Upper lobe of left lung (tissue), 6 donors: ENCODE measurements around the gene SH3D21. TPM values are rescaled to one million over a fixed set of nuclear protein-coding genes. Genes with fewer than 3 reads are reported as not detected.
A peak's percentile ranks its signal among the peaks of the same experiment; 100 is the strongest.

Source experiments
- ATAC-seq, 2 donors: fragments of 200-7000 bp; cut with Tn5 transposase; one replicate each; pipeline ENCODE4 v1.9.1; 2022; ENCODE audit warnings: mild to moderate bottlenecking in 2 of 2, moderate library complexity in 2 of 2; ENCODE audit not compliant: low FRiP score in 2 of 2
- DNase-seq, 2 donors: peaks; one replicate each; pipeline ENCODE4 v3.0.0-alpha.2; 2019 to 2020
- H3K27ac ChIP-seq, 4 donors: fragments of 200-600 bp; sonication (generic); one replicate each; pipeline ENCODE4 v1.5.1; 2016 to 2019
- H3K27me3 ChIP-seq, 4 donors: fragments of 200-600 bp; sonication (generic); one replicate each; pipeline ENCODE4 v1.5.1; 2017 to 2019
- H3K36me3 ChIP-seq, 4 donors: fragments of 200-600 bp; sonication (generic); one replicate each; pipeline ENCODE4 v1.5.1; 2016 to 2019
- H3K4me1 ChIP-seq, 4 donors: fragments of 200-600 bp; sonication (generic); one replicate each; pipeline ENCODE4 v1.5.1; 2018 to 2019
- H3K4me3 ChIP-seq, 4 donors: fragments of 200-600 bp; sonication (generic); one replicate each; pipeline ENCODE4 v1.5.1; 2017 to 2019; ENCODE audit warnings: mild to moderate bottlenecking in 2 of 4, moderate library complexity in 1 of 4
- H3K9me3 ChIP-seq, 4 donors: fragments of 200-600 bp; sonication (generic); one replicate each; pipeline ENCODE4 v1.5.1; 2018 to 2019
- EP300 ChIP-seq, 4 donors: sonication (generic); formaldehyde crosslinking; IDR thresholded peaks; one replicate each; pipeline ENCODE4 v1.5.1; 2017; ENCODE audit warnings: antibody characterized with exemption in 4 of 4, control low read depth in 2 of 4
- POLR2A ChIP-seq, 4 donors: fragments of 450-650 bp; IDR thresholded peaks; one replicate each; pipeline ENCODE4 v1.5.1; 2016 to 2017; ENCODE audit warnings: antibody characterized with exemption in 4 of 4, mild to moderate bottlenecking in 2 of 4
- POLR2AphosphoS5 ChIP-seq, 2 donors: sonication (generic); formaldehyde crosslinking; IDR thresholded peaks; one replicate each; pipeline ENCODE4 v1.5.1; 2017; ENCODE audit warnings: antibody characterized with exemption in 2 of 2
- WGBS, 2 donors: methylation state at CpG; one replicate each; pipeline ENCODE4 v1.1.5; 2017 to 2018; 5-methylcytosine and 5-hydroxymethylcytosine counted together
- total RNA-seq, 6 donors: library from RNA; depleted of rRNA in 4 of 6; stranded (reverse); fragments of >200 nt in 4 of 6; gene quantifications; one replicate each; pipeline versions ENCODE4 v1.1.0 to v1.2.1, GENCODE V29; 2016 to 2021
- TF ChIP-seq, protein P1 (sequence below), 6 experiments: fragments of 450-650 bp in 4 of 6; fragments of 200-600 bp in 2 of 6; sonication (generic) in 2 of 6; IDR thresholded peaks; one replicate each; pipeline ENCODE4 v1.5.1; 2016 to 2019; ENCODE audit warnings: antibody characterized with exemption in 6 of 6
- donor health status: DM: no; HTN: no; CAD: no; lungs with moderate emphysema.
- donor health status: DM: no; HTN: yes; CAD: no; lungs with severe emphysema.

SH3D21 gene
- total RNA-seq, 6 donors from 2014 or later, result 4.4 to 65.0 (median 13.1) TPM

DNA sequence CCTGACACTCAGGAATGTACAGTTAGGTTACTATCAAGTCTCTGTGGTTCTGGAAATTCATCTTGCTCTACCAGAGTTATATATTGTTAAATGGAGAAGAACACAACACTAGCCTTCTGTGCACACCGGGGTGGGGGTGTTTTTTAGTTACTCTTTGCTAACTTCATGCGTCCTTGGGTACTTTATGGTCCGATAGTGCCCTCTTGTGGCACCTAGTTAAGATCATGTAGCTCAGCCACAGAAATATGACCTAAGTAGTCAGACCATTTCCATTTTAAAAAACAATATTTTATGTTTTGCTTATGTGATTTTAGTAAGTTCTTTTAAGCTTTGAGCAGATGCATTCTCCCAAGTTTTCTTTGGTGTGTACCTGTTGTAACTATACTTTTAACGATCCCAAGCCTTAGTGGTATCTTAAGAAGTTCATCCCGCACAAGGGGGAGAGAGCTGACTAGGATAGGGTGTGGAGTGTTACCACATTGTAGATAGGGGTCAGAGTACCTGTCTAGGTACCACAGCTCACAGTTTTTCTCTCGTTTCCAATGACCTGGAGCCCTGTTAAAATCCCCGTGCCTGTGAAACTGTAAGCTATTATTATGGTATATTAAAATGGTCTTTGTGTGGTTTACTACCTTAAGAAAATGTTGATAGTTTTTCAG, 20.6 kb upstream of the SH3D21 start:
- 49 to 54% methylated on average over 7 of the region's 7 CpGs for WGBS, 2 donors
- TF ChIP-seq EP300 (IDR thresholded peaks at IDR 0.05), result no peak
- no peak for TF ChIP-seq POLR2AphosphoS5 (IDR thresholded peaks at IDR 0.05)
- TF ChIP-seq, protein P1, sequence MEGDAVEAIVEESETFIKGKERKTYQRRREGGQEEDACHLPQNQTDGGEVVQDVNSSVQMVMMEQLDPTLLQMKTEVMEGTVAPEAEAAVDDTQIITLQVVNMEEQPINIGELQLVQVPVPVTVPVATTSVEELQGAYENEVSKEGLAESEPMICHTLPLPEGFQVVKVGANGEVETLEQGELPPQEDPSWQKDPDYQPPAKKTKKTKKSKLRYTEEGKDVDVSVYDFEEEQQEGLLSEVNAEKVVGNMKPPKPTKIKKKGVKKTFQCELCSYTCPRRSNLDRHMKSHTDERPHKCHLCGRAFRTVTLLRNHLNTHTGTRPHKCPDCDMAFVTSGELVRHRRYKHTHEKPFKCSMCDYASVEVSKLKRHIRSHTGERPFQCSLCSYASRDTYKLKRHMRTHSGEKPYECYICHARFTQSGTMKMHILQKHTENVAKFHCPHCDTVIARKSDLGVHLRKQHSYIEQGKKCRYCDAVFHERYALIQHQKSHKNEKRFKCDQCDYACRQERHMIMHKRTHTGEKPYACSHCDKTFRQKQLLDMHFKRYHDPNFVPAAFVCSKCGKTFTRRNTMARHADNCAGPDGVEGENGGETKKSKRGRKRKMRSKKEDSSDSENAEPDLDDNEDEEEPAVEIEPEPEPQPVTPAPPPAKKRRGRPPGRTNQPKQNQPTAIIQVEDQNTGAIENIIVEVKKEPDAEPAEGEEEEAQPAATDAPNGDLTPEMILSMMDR (IDR thresholded peaks at IDR 0.05), result peak; percentile 29 to 78 (median 68)
- no peak for TF ChIP-seq POLR2A (IDR thresholded peaks at IDR 0.05)
- H3K27ac ChIP-seq, result peak overlapping the region in 1 of 4 donors; percentile 15

GRCh38 chr1:36286802-36287201, 19.4 kb upstream of the SH3D21 start:
- peaks cover 7 to 25% (median 13%) of the 10 kb centered on the region in 4 donors for H3K4me1 ChIP-seq
- TF ChIP-seq EP300 (IDR thresholded peaks at IDR 0.05), result no peak
- no peak for TF ChIP-seq POLR2AphosphoS5 (IDR thresholded peaks at IDR 0.05)
- TF ChIP-seq POLR2A (IDR thresholded peaks at IDR 0.05), result no peak
- TF ChIP-seq, protein P1 (IDR thresholded peaks at IDR 0.05), result no peak

More for the DNA sequence above, 20.6 kb upstream of the SH3D21 start:
- DNase-seq (peak in 1 of 2 donors; percentile 71), ATAC-seq (peak; percentile 91 to 92)
- H3K4me1 ChIP-seq, result peaks cover 7 to 17% (median 13%) of the 10 kb centered on the region in 4 donors
- peaks cover 30 to 77% (median 49%) of the 10 kb centered on the region in 4 donors for H3K36me3 ChIP-seq
- no peaks in the 10 kb centered on the region for H3K27me3 ChIP-seq
- no peaks in the 10 kb centered on the region for H3K9me3 ChIP-seq
- no peak overlapping the region for H3K4me3 ChIP-seq

DNA sequence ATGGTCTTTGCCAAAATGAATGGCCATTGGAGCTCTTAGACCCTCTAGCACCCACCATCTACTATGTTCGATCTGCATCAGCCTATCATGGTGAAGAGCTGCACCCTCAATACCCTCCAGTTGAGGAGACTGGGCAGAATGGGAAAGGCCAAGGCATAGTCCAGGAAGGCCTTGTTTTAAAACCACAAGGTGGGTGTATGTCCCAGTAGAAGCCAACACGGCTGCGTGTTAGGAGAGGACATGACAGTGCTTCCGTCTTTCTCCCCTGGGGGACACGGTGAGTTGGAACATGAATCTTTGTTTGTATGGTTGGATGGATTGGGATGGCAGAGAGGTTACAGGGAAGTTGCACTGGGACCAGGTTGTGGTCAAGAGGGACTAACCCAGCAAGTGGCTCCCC, 18.6 kb upstream of the SH3D21 start:
- 96% methylated on average over 5 of the region's 5 CpGs for WGBS, 2 donors
- TF ChIP-seq POLR2AphosphoS5 (IDR thresholded peaks at IDR 0.05) (no peak), POLR2A (IDR thresholded peaks at IDR 0.05) (no peak), EP300 (IDR thresholded peaks at IDR 0.05) (no peak)
- TF ChIP-seq, protein P1 (IDR thresholded peaks at IDR 0.05), result no peak
- Histone ChIP-seq H3K36me3 (peaks cover 40 to 94% (median 63%) of the 10 kb centered on the region in 4 donors), H3K4me3 (no peak overlapping the region), H3K4me1 (peaks cover 7 to 21% (median 12%) of the 10 kb centered on the region in 4 donors), H3K9me3 (no peaks in the 10 kb centered on the region), H3K27ac (no peak overlapping the region), H3K27me3 (no peaks in the 10 kb centered on the region)
- DNase-seq (no peak), ATAC-seq (no peak)

More at GRCh38 chr1:36286802-36287201, 19.4 kb upstream of the SH3D21 start:
- Histone ChIP-seq H3K36me3 (peaks cover 36 to 89% (median 59%) of the 10 kb centered on the region in 4 donors), H3K4me3 (no peak overlapping the region), H3K9me3 (no peaks in the 10 kb centered on the region), H3K27ac (no peak overlapping the region), H3K27me3 (no peaks in the 10 kb centered on the region)
- ATAC-seq (no peak), DNase-seq (no peak)
- WGBS, 2 donors, result 97 to 99% methylated on average over 7 to 13 of the region's 13 CpGs

DNA sequence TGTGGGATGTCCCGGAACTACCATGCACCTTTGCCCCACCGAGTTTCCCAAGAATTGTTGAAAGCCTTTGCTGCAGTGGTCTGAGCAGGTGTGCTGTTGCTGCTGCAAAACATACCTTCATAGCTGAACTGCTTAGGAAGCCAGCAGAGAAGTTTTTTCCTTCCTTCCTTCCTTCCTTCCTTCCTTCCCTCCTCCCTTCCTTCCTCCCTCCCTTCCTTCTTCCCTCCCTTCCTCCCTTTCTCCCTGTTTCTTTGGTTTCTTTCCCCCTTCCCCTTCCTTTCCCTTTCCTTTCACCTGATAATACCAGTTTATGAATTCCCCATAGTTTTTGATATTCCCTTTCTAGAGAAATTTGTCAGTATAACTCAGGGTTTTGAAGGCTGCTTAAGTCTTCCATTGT, 10.8 kb upstream of the SH3D21 start:
- WGBS, 2 donors, result 100% methylated on average over 2 of the region's 2 CpGs
- no peak overlapping the region for H3K27ac ChIP-seq

More for the DNA sequence above, 10.8 kb upstream of the SH3D21 start:
- peaks cover 7 to 21% (median 11%) of the 10 kb centered on the region in 4 donors for H3K4me1 ChIP-seq
- no peak overlapping the region for H3K4me3 ChIP-seq
- H3K9me3 ChIP-seq, result no peaks in the 10 kb centered on the region
- TF ChIP-seq, protein P1 (IDR thresholded peaks at IDR 0.05), result no peak
- TF ChIP-seq POLR2AphosphoS5 (IDR thresholded peaks at IDR 0.05), result no peak
- TF ChIP-seq EP300 (IDR thresholded peaks at IDR 0.05), result no peak
- no peak for TF ChIP-seq POLR2A (IDR thresholded peaks at IDR 0.05)
- no peaks in the 10 kb centered on the region for H3K27me3 ChIP-seq
- ATAC-seq, result no peak
- no peak for DNase-seq
- H3K36me3 ChIP-seq, result peaks cover 21 to 92% (median 61%) of the 10 kb centered on the region in 4 donors
